AG04449 (cell line): ENCODE results near the gene MBNL1.

Experiments used
- CTCF ChIA-PET: fragments of 350-600 bp; formaldehyde crosslinking; extraction: SDS; loops from one replicate; lab custom pipeline; 2021; ENCODE audit warnings: antibody characterized with exemption; lab: Yijun Ruan, JAX
- POLR2A ChIA-PET: fragments of 400-600, 350-600 bp; formaldehyde crosslinking; extraction: SDS; loops from one replicate; lab custom pipeline; 2020; ENCODE audit warnings: antibody characterized with exemption, inconsistent platforms; lab: Yijun Ruan, JAX
- DNase-seq: peaks from one replicate; pipeline ENCODE4 v3.0.0-alpha.2; 2010; ENCODE audit warnings: low read depth, low spot score
- H3K4me3 ChIP-seq: 2 replicates; pipeline ENCODE4 v1.5.1; 2011; ENCODE audit warnings: low read depth, mild to moderate bottlenecking, control low read depth, low read length
- TF ChIP-seq, protein P1 (sequence below): IDR thresholded peaks from one replicate; pipeline ENCODE4 v1.5.1; 2011; ENCODE audit warnings: mild to moderate bottlenecking, moderate library complexity, low read length, control low read depth, inconsistent platforms; ENCODE audit not compliant: insufficient read depth; ENCODE audit errors: missing control alignments

The MBNL1 gene

DNA sequence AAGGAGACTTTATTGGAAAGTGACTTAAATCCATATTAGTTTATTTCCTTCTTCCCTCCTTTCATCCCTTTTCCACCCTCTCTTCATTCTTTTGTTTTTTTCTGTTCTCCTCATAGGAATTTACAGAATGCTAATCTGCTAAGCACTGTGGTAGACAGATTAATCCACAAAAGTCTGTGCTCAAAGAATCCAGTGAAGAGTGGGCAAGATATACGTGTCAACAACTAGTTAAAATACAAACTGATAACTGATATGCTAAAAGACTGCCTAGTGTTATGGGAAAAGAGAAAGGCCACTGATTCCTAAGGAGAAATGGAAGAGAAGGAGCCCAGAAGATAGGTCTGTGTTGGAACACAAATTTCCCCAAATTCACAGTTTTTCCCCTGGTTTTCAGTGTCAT is 202.2 kb downstream of the MBNL1 start:
- H3K4me3 ChIP-seq = no peak overlapping the region
- ChIA-PET POLR2A (no interaction called here), CTCF (no interaction called here)
- TF ChIP-seq, protein P1, sequence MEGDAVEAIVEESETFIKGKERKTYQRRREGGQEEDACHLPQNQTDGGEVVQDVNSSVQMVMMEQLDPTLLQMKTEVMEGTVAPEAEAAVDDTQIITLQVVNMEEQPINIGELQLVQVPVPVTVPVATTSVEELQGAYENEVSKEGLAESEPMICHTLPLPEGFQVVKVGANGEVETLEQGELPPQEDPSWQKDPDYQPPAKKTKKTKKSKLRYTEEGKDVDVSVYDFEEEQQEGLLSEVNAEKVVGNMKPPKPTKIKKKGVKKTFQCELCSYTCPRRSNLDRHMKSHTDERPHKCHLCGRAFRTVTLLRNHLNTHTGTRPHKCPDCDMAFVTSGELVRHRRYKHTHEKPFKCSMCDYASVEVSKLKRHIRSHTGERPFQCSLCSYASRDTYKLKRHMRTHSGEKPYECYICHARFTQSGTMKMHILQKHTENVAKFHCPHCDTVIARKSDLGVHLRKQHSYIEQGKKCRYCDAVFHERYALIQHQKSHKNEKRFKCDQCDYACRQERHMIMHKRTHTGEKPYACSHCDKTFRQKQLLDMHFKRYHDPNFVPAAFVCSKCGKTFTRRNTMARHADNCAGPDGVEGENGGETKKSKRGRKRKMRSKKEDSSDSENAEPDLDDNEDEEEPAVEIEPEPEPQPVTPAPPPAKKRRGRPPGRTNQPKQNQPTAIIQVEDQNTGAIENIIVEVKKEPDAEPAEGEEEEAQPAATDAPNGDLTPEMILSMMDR = no peak
- no peak for DNase-seq

DNA sequence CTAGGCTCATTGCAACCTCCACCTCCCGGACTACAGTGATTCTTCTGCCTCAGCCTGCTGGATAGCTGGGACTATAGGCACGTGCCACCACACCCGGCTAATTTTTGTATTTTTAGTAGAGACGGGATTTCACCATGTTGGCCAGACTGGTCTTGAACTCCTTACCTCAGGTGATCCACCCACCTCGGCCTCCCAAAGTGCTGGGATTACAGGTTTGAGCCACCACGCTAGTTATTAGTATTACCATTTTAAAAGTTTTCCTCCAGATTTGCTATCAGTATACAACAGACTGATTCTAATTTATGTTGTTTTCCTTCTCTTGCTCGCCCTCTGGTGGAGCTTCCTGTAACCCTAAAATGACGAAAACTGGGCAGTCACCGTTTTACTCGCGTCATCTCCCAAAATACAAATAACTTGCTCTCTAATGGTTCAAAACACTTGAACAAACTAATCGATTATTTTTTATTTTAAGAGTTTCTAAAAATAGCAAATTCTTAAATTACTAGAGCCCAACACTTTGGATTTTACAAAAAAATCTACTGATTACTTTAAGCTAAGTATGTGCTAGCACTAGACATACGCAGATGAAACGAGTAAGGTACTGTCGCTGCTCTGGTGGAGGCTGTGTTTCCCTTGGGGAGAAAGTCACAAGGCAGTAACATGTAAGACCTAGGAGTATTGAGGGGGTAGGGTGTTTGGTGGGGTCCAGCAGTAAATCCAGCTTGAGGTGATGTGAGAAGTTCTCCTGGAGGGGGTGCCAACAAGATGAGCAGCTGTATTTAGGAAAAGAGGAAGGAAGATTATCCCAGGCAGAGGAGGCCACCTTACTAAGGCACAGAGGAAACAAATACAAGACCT is 203.3 kb downstream of the MBNL1 start:
- TF ChIP-seq, protein P1 = peak; percentile 37
- no peak overlapping the region for H3K4me3 ChIP-seq
- ChIA-PET CTCF (interaction anchor here (0.7 to 2.0 kb wide), 15 partner anchors 18 to 400 kb away, joined by 3 to 7 read pairs (median 3); no protein-coding TSS in a partner anchor), POLR2A (no interaction called here)
- DNase-seq = no peak

DNA sequence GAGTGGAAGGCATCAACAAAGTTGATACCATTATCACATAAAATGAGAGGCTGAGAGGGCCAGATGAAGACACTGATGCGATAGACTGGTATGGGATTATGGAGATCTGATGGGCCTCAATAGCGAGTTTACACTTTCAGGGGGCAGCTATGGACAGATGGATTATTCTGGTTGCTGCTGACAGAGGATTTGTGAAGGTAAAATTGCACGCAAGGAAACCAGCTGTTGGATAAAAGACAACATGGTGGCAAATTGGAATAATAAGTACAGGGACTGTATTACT is 203.9 kb downstream of the MBNL1 start:
- TF ChIP-seq, protein P1 = no peak
- ChIA-PET POLR2A (no interaction called here), CTCF (interaction anchor here (0.8 to 2.0 kb wide), 11 partner anchors 18 to 401 kb away, joined by 3 to 7 read pairs (median 4); no protein-coding TSS in a partner anchor)
- DNase-seq = no peak
- no peak overlapping the region for H3K4me3 ChIP-seq

DNA sequence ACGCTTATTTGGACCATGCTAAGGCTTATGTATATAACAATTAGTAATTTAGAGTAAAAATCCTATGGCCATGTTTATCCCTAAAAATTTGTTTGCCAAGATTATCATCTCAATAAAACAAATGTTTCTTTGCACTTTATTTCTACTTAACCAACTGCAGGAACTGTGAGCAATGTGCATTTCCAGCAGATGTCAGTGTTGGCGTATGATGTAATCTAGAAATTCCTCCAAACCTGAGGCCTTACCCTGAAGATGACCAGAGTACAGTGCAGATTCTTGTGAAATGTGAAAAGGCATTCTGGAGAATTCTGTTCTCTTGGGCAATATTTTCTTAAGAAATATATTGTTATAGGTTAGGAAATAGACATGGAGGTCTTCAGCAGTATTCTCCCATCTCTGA is 205.9 kb downstream of the MBNL1 start:
- DNase-seq = no peak
- no peak overlapping the region for H3K4me3 ChIP-seq
- ChIA-PET POLR2A (no interaction called here), CTCF (interaction anchor here (1.0 to 2.0 kb wide), 5 partner anchors 8 to 99 kb away, joined by 3 to 11 read pairs (median 4); no protein-coding TSS in a partner anchor)
- TF ChIP-seq, protein P1 = peak; percentile 37

DNA sequence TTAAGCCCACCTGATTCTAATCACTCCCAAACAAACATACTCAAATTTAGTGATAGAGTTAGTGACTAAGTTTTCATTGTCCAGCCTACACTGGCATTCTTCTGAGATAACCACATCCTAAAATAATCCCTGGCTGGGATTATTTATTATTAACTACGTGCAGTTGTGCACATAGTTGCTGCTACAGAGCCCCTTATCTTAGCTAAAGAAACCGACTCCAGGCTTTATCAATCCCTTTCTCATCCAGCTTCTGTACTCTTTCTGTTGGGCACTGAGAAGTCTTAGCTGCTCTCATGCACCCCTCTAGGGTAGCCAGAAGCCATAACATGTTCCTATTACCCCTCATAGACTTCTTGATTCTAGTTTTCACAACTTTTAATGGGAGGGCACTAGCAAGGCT is 208.7 kb downstream of the MBNL1 start:
- DNase-seq = no peak
- H3K4me3 ChIP-seq = no peak overlapping the region
- TF ChIP-seq, protein P1 = no peak
- POLR2A ChIA-PET = no interaction called here
- CTCF ChIA-PET = interaction anchor here (1.6 kb wide), 1 partner anchor 10 kb away, joined by 7 read pairs; no protein-coding TSS in a partner anchor

DNA sequence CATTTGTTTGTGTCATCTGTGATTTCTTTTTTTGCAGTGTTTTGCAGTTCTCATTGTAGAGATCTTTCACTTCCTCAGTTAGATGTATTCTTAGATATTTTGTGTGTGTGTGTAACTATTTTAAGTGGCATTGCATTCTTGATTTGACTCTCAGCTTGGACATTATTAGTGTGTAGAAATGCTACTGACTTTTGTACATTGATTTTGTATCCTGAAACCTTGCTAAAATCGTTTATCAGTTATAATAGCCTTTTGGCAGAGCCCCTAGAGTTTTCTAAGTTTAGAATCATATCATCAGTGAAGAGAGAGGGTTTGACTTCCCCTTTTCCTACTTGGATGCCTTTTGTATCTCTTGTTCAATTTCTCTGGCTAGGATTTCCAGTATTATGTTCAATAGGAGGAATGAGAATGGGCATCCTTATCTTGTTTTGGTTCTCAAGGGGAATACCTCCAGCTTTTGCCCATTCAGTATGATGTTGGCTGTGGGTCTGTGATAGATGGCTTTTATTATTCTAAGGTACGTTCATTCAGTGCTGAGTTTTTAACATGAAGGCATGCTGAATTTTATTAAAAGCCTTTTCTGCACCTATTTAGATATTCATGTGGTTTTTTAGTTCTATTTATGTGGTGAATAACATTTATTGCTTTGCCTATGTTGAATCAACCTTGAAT is 211.7 kb downstream of the MBNL1 start:
- TF ChIP-seq, protein P1 = no peak
- no peak for DNase-seq
- CTCF ChIA-PET = no interaction called here
- no peak overlapping the region for H3K4me3 ChIP-seq
- POLR2A ChIA-PET = no interaction called here
